Left hindlimb (tissue), 1 donor: ENCODE measurements around the gene EPS8L2.
"Not testable (repeated sequence)": the region's sequence is repeated elsewhere in the genome, so short reads cannot be mapped to it uniquely, and the experiment has no call there.

ENCODE experiments used
- DNase-seq: peaks from one replicate; pipeline ENCODE4 v3.0.0-alpha.2; 2018

EPS8L2 gene

DNA sequence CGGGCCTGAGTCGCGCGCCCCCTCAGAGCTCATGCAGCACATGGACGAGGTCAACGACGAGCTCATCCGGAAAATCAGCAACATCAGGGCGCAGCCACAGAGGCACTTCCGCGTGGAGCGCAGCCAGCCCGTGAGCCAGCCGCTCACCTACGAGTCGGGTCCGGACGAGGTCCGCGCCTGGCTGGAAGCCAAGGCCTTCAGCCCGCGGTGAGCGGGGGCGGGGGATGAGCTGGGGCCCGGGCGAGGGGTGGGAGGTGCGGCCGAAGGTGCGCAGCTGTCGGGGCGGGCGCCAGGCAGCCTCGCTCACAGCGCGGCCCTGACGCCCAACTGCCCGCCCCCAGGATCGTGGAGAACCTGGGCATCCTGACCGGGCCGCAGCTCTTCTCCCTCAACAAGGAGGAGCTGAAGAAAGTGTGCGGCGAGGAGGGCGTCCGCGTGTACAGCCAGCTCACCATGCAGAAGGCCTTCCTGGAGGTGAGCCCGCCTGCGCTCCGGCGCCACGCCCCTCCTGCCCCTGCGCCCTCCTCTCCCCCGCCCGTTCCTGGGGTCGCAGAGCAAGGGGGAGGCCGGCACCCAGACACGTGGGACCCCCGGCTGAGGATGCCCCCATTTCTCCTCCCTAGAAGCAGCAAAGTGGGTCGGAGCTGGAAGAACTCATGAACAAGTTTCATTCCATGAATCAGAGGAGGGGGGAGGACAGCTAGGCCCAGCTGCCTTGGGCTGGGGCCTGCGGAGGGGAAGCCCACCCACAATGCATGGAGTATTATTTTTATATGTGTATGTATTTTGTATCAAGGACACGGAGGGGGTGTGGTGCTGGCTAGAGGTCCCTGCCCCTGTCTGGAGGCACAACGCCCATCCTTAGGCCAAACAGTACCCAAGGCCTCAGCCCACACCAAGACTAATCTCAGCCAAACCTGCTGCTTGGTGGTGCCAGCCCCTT is 20.5 kb downstream of the EPS8L2 start:
- DNase-seq, result peak; percentile 69

DNA sequence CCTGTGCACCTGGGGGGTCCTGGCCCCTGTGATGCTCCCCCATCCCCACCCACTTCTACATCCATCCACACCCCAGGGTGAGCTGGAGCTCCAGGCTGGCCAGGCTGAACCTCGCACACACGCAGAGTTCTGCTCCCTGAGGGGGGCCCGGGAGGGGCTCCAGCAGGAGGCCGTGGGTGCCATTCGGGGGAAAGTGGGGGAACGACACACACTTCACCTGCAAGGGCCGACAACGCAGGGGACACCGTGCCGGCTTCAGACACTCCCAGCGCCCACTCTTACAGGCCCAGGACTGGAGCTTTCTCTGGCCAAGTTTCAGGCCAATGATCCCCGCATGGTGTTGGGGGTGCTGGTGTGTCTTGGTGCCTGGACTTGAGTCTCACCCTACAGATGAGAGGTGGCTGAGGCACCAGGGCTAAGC is 21.3 kb downstream of the EPS8L2 start:
- DNase-seq, result peak; percentile 37

DNA sequence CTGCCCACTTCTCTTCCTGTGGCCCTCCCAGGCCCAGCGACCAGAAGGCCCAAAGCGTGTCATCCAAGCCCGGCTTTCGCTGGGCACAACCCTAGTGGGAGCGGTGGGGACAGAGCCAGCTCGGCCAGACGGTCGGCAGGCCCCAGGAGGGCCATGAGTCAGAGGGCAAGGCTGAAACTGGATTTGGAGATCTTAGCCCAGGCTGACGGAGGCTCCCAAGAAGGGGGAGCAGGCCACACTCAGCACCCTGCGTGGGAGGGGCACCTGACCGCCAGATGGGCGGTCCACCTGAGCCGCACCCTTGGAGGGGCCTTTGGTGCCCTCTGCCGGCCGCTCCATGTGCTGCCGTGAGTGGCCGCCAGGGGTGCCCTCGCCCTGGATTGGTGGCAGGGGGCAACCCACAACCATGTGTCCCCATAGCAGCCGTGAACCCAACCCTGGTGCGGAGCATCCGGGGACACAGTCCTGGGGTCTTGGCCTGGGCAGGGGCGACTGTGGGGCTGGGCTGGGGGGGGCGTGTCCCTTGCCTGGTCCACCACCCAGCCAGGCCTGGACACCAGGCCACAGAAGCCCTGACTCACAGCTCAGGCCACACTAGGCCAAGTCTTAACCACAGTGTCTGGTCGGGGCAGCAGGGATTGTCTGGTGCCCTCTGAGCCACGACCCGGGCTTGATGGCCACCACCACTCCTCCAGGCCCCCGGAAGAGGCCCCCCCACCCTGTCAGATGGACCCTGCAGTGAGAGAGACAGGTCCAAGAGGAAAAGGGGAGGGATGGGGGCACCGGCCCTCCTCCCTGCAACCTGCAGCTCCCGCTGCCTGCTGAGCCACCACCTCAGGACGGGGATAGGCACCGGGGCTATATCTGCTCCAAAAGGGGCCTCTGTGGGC is 22.1 kb downstream of the EPS8L2 start:
- peak; percentile 81 for DNase-seq

DNA sequence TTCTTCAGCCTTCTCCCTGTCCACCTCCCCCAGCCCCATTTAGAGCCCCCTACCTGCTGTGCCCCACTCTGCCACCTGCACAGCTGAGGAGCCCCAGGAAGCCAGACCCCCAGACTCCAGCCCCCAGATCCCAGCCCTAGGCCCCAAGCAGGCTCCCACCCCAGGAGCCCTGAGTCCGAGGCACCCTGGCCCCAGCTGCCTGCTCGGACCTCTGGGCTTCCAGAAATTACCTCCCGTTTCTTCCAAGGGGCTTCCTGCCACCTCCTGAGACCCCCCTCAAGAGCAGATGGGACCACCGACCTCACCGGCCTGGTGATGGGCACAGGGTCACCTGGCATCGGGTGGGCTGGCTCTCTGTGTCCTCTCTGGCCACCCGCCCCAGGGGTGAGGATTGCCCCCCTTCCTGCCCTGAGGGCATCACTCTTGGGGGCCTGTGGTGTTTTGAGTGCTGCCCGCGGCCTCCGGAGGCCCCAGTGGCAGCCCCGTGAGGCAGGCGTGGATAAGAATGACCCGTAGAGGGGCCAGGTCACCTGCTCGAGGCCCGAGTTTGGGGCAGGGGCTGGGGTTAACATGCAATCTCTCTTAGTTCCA is 23.0 kb downstream of the EPS8L2 start:
- DNase-seq, result no peak

DNA sequence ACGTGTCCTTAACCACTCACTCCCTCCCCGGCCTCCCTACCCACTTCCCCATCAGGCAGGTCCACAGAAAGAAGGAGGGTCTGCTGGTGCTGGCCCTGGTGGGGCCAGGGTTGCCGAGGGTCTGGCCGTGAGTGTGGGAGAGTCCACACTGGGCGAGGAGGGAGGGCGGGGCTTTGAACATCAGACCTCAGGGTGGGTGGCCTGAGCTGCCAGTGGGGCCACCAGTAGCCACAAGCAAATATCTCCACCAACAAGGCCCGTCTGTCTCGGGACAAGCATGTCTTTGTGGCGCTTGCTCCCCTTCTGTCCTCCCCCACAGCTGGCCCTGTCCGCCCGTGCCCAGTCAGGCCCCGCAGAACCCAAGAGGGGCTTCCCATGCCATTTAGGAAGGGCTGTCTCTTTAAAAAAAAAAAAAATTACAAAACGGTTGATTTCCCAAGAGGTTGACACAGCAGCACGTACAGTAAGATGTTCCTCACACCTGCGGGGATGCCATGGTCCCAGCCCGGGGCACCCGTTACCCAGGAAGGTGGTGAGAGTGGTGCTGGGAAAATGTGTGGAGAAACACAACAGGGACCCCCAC is 23.6 kb downstream of the EPS8L2 start:
- peak; percentile 49 for DNase-seq

DNA sequence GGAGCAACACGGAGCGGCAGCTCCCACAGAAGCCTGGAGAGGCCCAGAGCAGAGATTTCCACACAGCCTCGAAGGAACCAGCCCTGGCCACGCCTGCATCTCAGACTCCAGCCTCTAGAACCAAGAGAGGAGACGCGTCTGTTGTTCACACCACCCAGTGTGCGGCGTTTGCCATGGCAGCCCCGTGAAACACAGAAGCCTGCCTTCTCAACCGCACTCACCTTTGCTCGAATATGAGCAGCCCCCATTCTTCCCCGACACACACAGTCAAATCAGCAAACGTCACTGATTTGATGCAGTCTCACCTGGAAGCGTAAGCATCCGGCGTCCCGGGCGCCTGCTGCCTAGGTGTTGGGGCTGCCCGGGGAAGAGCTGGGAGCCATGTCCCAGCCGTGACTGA is 27.0 kb downstream of the EPS8L2 start:
- no peak for DNase-seq

DNA sequence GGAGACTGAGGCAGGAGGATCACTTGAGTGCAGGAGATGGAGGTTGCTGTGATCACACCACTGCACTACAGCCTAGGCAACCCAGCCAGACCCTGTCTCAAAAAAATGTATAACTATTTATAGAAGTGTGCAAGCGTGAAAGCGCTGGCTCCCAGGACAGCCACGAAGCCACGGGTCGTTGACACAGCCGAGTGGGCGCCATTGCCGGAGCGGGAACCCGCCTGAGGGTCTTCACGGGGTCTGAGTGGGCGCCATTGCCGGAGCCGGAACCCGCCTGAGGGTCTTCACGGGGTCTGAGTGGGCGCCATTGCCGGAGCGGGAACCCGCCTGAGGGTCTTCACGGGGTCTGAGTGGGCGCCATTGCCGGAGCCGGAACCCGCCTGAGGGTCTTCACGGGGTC is 28.5 kb downstream of the EPS8L2 start:
- not testable (repeated sequence) for DNase-seq

DNA sequence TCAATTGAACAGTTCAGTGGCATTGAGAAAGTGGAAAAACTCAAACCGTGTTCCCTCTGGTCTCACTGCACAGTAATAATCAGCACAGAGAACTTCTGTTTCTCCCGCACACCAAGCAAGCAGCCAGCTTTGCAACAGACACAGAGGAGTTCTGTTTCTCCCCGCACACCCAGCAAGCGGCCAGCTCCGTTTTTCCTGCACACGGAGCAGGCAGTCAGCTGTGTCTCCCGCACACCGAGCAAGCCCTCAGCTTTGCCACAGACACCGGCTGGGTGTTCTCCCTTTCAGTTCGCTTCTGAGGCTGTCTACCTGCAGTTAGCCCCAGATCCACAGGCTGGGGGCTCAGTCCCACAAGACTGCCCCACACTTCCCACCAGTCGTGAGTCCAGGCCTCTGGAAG is 31.3 kb downstream of the EPS8L2 start:
- no peak for DNase-seq

DNA sequence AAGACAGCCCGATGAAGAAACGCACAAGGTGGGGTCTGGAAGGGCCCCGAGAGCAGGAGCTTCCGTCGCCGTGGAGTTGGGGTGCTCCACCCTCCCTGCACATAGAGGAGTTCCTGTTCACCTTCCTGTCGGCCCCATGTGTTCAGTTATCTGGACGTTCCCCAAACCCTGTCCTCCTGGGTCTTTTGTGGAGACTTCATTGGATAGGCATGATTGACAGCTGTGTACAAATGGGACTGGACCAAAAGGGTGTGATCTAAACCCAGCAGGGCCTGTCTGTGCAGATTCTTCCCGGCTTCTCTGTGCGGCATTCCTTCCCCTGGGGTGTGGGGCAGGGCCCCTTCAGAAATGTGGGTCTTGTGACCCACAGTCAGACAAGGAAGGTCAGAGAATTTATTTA is 31.9 kb downstream of the EPS8L2 start:
- DNase-seq, result not testable (repeated sequence)

DNA sequence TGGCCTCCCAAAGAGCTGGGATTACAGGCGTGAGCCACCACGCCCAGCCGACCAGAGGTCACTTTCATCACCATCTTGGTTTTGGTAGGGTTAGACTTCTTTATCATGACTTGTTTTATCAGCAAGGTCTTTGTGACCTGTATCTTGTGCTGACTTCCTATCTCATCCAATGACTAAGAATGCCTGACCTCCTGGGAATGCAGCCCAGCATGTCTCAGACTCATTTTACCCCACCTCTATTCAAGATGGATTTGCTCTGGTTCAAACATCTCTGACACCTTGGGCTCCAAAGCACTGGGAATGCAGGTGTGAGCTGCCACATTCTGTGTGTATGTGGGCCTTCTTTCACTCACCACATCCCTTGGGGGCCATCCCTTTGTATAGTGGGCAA is 36.1 kb downstream of the EPS8L2 start:
- DNase-seq, result no peak

DNA sequence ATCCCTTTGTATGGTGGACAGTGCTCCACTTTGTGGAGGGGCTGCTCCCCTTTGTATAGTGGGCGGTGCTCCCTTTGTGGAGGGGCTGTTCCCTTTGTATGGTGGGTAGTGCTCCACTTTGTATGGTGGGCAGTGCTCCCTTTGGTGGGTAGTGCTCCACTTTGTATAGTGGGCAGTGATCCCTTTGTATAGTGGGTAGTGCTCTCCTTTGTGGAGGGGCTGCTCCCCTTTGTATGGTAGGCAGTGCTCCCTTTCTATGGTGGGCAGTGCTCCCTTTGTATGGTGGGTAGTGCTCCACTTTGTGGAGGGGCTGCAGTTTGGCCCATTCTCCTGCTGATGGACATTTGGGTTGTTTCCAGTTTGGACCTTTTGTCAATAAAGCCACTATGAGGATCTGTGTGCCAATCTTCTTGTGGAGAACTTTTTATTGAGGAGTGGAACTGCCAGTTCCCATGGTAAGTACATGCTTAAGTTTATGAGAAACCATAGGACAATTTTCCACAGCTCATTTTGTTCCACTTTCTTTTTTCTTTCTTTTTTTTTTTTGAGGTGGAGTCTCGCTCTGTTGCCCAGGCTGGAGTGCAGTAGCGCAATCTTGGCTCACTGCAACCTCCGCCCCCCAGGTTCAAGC is 36.7 kb downstream of the EPS8L2 start:
- DNase-seq, result no peak

DNA sequence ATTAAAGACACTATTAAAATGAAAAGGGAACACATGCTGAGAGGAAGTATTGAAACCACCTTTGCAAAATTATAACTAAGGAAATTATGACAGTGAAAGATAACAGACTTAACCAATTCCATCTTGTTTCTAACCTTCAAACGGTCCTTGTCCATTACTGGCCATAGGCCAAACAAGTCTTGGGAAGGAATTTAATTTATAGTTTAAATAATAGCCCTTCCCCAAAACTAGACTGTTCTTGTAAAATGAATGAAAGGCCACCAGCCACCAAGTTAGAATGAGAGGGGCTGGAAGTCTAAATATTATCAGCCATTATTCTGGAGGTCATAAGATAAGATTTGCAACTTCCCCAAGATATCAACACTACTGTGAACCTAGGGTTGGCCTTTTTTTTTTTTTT is 39.4 kb downstream of the EPS8L2 start:
- DNase-seq, result no peak

DNA sequence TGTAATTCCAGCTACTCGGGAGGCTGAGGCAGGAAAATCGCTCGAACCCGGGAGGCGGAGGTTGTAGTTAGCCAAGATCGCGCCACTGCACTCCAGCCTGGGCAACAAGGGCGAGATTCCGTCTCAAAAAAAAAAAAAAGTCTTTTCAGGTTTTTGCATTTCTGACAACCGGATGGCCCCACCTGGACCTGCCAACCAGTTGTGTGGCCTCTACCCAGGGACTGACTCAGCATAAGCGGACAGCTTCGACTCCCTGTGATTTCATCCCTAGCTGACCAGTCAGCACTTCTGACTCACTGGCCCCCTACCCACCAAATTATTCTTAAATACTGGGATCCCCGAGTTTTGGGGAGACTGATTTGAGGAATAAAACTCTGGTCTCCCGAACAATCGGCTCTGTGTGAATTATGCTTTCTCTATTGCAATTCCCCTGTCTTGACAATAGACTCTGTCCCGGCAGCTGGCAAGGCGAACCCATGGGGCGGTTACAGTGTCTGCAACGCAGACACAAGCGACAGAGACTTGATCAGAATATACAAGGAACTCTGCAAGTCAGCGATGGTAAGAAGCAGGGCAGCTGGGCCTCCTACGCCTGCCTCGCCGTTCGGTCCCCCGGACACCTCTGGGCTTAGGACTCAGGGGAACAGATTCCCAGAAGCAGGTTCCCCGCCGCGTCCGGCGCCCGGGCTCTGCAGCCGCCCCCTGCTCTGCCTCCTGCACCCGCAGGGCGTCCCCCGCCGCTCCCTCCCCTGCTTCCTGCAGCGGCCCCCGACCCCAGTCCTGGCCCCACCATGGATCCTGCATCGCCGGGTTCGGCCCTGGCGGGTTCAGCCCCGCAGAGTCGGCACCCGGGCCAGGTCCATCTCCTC is 40.5 kb downstream of the EPS8L2 start:
- DNase-seq, result no peak

DNA sequence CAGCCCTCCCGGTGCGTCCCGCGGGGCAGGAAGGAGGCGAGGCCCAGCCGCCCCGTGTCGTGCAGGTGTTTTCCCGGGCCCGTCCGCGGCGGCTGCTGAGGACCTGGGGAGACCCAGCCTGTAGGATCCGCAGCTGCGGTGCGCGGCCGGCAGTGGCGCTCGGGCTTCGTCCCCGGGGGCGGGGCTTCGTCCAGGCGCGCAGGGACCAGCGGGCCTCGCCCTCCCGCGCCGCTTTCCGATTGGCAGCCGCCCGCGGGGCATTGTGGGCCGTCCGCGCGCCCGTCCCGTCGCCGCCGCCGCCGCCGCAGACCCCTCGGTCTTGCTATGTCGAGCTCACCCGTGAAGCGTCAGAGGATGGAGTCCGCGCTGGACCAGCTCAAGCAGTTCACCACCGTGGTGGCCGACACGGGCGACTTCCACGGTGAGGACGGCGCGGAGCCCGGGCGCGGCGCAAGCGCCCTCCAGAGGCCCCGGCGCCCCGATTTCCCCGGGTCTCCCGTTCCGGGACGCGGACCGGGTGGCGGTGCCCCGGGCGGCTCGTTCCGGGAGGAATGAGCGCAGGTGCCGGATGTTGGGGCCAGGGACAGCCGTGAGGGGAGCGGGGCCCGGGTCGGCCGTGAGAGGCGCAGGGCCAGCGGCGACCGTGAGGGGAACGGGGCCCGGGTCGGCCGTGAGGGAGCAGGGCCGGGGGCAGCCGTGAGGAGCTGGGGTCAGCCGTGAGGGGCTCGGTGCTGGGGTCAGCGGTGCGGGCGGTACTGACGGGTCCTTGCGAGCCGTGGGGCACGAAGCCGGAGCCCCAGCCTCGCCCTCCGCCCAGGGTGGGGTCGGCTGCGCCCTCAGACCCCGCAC is 41.4 kb downstream of the EPS8L2 start, which contains the start of gene TALDO1:
TALDO1 (plus strand) TSS at position 307 of the 849 bp plus-strand sequence; CDS start at position 325, 18 bp downstream.
- DNase-seq, result peak; percentile 92

DNA sequence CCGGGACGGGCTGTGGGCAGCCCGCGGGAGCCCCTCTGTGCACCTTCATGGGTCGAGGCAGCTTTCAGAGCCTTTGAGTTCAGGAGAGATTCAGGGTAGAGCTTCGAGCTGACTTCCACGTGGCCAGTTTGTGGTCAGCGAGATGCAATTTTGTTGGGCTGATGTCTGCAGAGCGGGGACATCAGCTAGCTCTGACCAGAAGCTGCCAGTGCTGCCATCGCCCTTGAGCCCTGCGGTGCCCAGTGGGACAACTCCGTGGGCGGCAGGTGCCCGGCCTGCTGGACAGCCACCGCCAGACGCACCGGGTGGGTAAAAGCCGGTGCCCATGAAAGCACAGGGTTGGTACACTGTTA is 42.0 kb downstream of the EPS8L2 start:
- DNase-seq, result no peak

DNA sequence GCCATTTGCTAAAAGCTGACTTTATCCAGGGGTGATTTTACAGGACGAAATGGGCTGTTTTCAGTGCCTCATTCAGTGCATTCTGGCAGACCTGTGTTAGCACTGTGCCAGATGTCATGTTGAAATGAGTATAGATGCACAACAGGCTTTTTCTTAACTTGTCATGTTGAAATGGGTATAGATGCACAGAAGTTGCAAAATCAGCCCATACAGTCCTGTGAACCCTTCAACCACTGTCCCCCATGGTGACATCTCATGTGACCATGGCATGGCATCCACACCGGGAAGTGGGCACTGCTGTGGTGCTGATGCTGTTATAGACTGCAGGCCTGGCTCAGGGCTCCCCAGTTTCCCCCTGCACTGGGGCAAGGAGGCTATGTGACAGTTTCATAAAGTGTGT is 43.7 kb downstream of the EPS8L2 start:
- no peak for DNase-seq

DNA sequence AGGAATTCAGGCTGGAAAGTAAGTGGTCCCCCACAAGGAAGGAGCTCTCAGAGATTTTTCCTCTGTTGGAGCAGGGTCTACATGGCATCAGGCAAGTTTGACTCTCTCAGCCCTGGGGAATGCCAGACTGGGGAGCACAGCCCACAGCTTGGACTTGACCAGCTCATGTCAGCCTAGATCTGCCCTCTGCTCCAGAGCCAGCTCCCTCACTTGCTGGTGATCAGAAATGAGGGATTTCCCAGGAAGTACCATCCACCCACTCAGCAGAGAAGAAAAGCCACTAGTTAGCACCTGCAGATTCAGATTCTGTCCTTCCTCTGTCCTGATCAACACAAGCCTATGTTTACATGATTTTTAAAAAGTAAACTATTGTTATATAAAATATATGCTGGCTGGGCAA is 54.2 kb downstream of the EPS8L2 start:
- DNase-seq, result no peak

DNA sequence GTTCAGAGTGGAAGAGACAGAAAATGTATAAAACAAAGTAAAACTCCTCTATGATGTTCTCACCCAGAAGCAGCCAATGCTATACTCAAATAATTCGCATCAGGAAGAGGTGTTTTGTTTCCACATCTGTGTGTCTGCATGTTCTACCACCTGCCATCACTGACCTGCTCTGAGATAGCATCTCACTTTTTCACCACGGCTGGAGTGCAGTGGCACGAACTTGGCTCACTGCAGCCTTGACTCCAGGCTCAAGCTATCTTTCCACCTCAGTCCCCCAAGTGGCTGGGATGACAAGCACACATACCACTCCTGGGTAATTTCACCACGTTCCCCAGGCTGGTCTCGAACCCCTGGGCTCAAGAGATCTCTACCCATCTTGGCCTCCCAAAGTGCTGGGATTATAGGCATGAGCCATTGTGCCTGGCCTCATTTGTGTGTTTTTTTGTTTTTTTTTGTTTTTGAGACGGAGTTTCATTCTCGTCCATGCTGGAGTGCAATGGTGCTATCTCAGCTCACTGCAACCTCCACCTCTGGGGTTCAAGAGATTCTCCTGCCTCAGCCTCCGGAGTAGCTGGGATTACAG is 55.6 kb downstream of the EPS8L2 start:
- no peak for DNase-seq

DNA sequence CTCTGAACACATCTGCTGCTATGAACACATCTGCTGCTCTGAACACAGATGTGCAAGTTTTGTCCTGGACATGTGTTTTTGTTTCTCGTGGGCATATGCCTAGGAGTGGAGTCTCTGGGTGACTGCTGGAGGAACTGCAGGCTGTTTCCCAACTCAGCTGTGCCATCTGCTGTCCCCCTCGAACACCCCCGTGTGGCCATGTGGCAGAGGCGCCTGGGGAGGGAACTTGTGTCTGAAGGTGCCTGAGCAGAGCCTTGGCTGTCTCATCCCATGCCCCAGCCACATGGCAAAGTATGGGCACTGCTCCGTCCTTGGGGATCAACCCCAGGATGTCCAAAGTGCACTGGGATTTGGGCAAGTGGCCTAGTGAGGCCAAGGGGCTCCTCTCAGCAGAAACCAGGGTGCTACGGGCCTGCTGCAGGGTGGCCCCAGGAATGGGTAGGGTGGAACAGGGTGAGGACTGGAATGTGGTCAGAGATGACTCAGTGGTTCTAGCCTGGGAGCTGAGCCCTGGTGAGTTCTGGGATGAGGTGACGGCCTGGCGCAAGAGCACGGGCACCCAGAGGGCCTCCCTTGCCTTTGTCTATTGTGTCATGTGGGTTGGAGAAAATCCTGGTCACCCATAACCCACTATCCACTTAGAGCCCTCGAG is 56.5 kb downstream of the EPS8L2 start:
- DNase-seq, result no peak

DNA sequence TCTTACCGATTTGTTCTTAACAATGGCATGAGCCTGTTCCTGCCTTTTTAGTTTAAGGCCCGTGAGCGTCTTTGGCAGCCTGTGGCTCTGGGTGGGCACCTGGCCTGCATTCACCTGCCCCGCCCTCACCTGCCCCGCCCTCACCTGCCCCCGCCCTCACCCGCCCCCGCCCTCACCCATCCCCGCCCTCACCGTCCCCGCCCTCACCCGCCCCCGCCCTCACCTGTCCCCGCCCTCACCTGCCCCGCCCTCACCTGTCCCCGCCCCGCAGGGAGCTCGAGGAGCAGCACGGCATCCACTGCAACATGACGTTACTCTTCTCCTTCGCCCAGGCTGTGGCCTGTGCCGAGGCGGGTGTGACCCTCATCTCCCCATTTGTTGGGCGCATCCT is 57.0 kb downstream of the EPS8L2 start:
- no peak for DNase-seq
